ENCODE results near the gene MPG.

MPG gene

DNA sequence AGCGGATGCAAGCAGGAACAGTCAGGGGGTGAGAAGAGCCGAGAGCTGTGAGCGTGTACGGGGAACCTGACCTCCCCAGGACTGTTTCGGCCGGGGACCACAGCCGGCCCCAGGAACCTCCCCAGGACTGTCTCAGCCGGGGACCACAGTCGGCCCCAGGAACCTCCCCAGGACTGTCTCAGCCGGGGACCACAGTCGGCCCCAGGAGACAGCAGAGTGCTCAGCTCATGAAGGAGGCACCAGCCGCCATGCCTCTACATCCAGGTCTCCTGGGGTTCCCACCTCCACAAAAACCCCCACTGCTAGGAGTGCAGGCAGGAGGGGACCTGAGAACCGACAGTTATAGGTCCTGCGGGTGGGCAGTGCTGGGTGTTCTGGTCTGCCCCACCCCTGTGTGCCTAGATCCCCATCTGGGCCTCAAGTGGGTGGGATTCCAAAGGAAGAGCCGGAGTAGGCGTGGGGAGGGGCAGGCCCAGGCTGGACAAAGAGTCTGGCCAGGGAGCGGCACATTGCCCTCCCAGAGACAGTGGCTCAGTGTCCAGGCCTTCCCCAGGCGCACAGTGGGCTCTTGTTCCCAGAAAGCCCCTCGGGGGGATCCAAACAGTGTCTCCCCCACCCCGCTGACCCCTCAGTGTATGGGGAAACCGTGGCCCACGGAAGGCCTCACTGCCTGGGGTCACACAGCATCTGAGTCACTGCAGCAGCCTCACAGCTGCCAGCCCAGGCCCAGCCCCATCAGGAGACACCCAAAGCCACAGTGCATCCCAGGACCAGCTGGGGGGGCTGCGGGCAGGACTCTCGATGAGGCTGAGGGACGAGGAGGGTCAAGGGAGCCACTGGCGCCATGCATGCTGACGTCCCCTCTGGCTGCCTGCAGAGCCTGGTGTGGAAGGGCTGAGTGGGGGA is 9.9 kb upstream of the MPG start:
- no peak for DNase-seq

DNA sequence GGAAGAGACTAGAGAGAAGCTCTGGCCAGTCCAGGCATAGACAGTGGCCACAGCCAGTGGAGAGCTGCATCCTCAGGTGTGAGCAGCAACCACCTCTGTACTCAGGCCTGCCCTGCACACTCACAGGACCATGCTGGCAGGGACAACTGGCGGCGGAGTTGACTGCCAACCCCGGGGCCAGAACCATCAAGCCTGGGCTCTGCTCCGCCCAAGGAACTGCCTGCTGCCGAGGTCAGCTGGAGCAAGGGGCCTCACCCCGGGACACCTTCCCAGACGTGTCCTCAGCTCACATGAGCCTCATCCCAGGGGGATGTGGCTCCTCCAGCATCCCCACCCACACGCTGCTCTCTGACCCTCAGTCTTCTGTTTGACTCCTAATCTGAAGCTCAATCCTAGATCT is 8.8 kb upstream of the MPG start:
- DNase-seq, result no peak

- DNase-seq, result no peak
Measured at GRCh38 chr16:71210-71539, 6.8 kb upstream of the MPG start.

DNA sequence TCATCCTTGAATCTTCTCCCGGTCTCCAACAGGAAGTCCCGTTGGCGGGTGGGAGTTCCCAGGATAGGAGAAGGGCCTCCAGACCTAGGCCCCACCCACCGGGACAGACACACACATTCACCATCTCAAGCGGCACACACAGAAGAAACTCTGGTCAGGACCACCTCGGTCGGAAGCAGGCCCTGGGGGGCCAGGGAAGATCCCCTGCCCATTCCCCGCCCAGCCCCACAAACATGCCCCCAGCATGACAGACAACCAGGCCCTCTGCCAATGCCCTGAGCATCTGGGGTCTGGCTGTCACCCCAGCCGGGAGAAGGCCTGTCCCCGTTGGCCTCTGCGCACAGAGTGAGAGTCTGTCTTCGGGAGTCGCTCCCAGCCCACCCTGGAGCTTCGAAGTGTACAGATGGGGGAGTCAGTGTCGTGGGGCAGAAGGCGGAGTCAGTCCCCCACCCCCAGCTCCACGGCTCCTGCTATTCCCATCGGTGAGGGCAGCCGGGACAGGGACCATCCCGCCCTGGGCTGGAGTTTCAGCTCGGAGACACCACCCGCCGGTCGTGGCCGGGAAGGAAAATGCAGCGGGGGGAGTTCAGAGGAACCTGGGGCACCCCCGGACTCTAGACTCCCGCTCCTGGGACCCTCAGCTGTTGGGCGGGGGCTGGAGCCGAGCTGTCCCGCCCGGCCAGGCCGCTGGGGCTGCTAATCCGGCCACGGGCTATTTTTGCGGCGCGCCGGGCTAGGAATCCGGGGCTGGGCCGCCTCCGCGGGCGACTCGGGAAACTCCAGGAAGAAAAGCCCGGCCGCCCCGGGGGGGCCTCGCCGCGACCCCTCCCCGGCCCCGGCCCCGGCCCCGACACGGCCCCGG is 6.3 kb upstream of the MPG start:
- DNase-seq, result peak; percentile 44

DNA sequence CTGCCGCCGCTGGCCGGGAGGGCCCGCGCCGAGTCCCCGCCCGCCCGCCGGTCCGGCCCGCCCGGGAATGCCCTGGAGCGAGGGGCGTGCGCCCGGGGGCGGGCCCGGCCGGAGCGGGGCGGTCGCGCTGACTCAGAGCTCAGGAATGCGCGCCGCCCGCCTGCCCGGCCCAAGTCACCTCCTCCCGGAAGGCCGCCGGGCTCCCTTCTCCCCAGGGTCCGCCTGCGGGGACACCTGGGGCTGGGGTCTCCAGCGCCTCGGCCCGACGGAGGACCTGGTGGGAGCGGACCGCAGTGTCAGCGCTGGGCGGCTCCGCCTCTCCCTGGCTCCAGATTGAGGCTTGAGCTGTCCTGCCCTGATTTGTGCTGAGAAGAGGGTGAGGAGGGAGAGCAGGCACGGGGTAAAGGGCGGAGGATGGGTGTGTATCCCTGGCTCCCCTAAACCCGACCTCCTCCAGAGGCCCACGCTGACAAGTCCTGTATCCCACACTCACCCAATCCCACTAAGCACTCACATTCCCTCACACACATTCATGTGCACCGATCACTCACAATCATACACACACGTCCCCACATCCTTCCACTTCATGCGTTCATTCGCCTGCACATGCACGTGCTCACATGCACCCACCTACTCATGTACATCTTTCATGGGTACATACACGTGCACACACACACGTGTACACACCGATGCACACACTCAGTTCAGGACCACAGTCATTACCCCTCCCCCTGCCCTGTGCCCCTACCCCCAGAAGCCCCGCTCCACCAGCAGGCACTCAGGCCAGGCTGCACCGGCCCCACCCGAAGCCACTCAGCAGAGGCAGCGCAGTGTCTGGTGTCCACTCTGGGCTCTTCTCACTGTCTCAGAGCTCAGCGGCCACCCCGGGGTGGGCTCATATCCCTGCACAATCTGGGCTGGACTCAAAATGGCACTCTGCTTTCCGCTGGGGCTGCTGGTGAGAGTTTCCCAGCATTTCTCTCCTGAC is 5.2 kb upstream of the MPG start, which contains the start of gene RHBDF1:
RHBDF1 (minus strand) TSS at position 71 of the 988 bp plus-strand sequence. CDS start 7,616 bp downstream, outside the sequence.
- DNase-seq, result no peak

- no peak for DNase-seq
Measured at GRCh38 chr16:74051-74746, 3.8 kb upstream of the MPG start.

DNA sequence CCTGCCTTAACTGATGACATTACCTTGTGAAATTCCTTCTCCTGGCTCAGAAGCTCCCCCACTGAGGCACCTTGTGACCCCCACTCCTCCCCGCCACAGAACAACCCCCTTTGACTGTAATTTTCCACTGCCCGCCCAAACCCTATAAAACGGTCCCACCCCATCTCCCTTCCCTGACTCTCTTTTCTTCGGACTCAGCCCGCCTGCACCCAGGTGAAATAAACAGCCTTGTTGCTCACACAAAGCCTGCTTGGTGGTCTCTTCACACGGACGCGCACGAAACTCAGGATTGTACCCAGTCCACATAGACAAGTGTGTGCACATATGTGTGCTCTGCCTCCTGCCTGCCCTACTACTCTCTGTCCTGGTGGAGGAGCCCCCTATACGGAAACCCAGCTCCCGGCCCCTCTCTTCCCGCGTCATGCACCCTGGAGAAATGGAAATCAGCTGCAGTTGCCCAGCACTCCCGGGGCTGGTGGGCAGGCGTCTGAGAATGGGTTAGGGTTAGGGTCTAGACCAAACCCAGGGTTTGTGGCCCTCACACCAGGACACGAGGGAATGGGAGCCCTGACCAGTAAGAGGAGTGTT is 3.2 kb upstream of the MPG start:
- DNase-seq, result no peak

DNA sequence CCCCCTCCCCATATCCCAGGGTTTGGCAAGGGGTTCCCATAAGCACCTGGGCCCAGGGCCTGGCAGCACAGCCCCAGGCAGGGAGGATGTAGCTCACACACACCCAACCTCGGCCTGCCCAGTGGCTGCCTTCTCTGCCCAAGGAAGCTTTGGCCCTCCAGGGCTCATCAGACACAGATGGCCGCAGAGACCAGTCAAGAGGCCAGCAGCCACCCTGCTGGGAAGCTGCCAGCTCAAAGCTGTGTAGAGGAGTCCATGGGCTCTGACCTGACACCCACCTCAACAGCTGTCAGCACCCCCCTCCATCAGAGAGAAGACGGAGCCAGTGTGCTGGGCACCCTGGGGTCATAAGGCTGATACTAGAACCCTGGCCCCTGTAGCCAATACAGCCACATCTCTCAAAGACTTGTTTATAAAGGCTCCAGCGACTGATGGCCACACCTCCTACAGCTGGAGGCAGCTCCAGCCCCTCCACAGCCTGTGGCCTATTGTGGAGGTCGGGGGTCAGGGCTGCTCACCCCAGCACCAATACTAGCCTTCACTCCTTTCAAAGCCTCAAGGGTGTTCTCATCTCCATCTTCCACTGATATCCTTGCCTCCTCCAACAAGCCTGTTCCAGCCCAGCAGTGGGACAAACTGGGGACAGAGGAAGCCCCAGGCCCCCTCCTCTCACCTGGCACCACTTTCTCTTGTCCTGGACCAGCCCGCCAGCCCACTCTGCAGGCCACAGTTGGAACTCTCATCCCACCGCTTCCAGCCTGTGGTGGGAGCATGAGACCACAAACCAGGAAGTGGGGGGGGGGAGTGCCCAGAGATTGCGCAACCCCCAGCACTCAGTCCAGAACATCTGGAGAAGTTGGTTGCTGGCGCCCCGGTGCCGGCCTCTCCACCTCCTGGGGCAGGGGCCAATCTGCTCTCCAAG is 2.2 kb upstream of the MPG start:
- peak; percentile 12 for DNase-seq

GRCh38 chr16:76535-77272 is 1.3 kb upstream of the MPG start:
- peak; percentile 10 for DNase-seq

GRCh38 chr16:77273-77806 is 685 bp upstream of the MPG start:
- DNase-seq, result peak; percentile 44

GRCh38 chr16:78444-79150 is 572 bp downstream of the MPG start:
- DNase-seq, result no peak

DNA sequence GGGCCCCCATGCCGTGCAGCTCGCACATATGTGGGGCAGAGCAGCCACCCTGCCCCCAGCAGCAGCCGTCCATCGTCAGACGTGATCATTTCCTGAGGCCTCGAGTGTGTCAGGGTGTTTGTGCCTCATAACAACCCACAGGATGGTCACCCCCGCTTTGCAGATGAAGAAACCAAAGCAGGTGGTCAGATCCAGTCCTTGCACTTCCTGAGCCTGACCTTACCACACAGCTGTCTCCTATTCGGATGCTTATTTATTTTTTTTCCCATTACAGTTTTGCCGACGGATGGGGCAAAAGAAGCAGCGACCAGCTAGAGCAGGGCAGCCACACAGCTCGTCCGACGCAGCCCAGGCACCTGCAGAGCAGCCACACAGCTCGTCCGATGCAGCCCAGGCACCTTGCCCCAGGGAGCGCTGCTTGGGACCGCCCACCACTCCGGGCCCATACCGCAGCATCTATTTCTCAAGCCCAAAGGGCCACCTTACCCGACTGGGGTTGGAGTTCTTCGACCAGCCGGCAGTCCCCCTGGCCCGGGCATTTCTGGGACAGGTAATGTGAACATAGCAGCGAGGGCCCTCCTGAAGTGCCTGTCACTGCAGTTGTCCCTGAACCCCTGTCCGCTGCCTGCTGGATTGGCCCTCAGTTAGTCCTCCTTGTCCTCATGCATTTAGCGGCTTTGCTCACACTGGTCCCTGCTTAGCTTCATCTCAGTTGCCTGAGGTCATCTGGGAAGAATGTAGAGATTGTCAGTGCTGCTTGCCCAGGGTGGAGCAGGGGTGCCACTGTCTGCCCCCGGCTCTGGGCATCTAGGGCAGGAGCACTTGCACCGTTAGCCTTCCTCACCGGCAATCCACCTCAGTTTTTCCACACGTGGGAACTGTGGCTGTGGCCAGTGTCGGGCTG is 1.4 kb downstream of the MPG start:
- no peak for DNase-seq

GRCh38 chr16:83060-83603 is 5.1 kb downstream of the MPG start:
- DNase-seq, result no peak

GRCh38 chr16:83781-84615 is 6.0 kb downstream of the MPG start:
- DNase-seq, result peak; percentile 61

GRCh38 chr16:84718-85406 is 6.8 kb downstream of the MPG start:
- DNase-seq, result peak; percentile 70

- no peak for DNase-seq
Measured at GRCh38 chr16:85407-85782, 7.4 kb downstream of the MPG start.

Measured in NCI-H510A treated with DMSO at 0.1 percent for 48 hours (cell line).